H1 (cell line): ENCODE measurements around the gene TPH2. TPM values are rescaled to one million over a fixed set of nuclear protein-coding genes. Genes with fewer than 3 reads are reported as not detected.

Source experiments
- CTCF ChIA-PET: fragments of 300-600 bp; sonication (Branson Sonifier 250); formaldehyde crosslinking; loops from one replicate; lab custom pipeline; 2021; ENCODE audit not compliant: partially characterized antibody; lab: Charles Lee
- POLR2A ChIA-PET: fragments of 300-600 bp; sonication (Branson Sonifier 250); formaldehyde crosslinking; loops from one replicate; lab custom pipeline; 2021; ENCODE audit warnings: inconsistent platforms; ENCODE audit not compliant: partially characterized antibody; lab: Charles Lee
- DNase-seq, 2 experiments: peaks; one replicate each; pipeline versions ENCODE4 v3.0.0 to v3.0.0-alpha.2; 2010 to 2022; ENCODE audit warnings: low spot score in 2 of 2, low read depth in 1 of 2, mixed read lengths in 1 of 2
- FAIRE-seq: peaks from 2 replicates; lab custom pipeline; 2011; peaks lifted over from hg19 to GRCh38; lab: Jason Lieb, UNC
- H2AFZ ChIP-seq: 2 replicates; pipeline ENCODE4 v1.8.1; 2012; ENCODE audit warnings: low read length, inconsistent platforms
- H2AK5ac ChIP-seq: 2 replicates; pipeline ENCODE4 v1.6.1; 2013; ENCODE audit warnings: low read depth, low read length
- H2BK120ac ChIP-seq: replicated peaks from 2 replicates; pipeline ENCODE3; 2013; ENCODE audit warnings: low read depth, low read length, inconsistent platforms
- H2BK12ac ChIP-seq: 2 replicates; pipeline ENCODE4 v1.6.1; 2013; ENCODE audit warnings: low read depth, low read length
- H2BK15ac ChIP-seq: 2 replicates; pipeline ENCODE4 v1.6.1; 2013; ENCODE audit warnings: low read length
- H2BK20ac ChIP-seq: 2 replicates; pipeline ENCODE4 v1.6.1; 2013; ENCODE audit warnings: low read length
- H2BK5ac ChIP-seq: 2 replicates; pipeline ENCODE4 v1.6.1; 2013; ENCODE audit warnings: low read depth, low read length
- H3K14ac ChIP-seq: 2 replicates; pipeline ENCODE4 v1.6.1; 2013; ENCODE audit warnings: inconsistent platforms; ENCODE audit not compliant: insufficient read length
- H3K18ac ChIP-seq: 2 replicates; pipeline ENCODE4 v1.6.1; 2013; ENCODE audit warnings: low read length; ENCODE audit errors: extremely low read depth
- H3K23ac ChIP-seq: 2 replicates; pipeline ENCODE4 v1.6.1; 2013; ENCODE audit warnings: inconsistent platforms; ENCODE audit not compliant: insufficient read length
- H3K23me2 ChIP-seq: 2 replicates; pipeline ENCODE4 v1.6.1; 2013; ENCODE audit warnings: low read depth, low read length
- H3K27ac ChIP-seq: 2 replicates; pipeline ENCODE4 v1.6.1; 2011; ENCODE audit warnings: low read depth, low read length, inconsistent platforms
- H3K27me3 ChIP-seq, 4 experiments: replicated peaks in 1 of 4; 1 replicate in 1 of 4; 2 replicates in 3 of 4; pipeline versions ENCODE4 v1.6.1 to v1.8.1; 2011 to 2013; ENCODE audit warnings: low read length in 3 of 4, mild to moderate bottlenecking in 3 of 4, inconsistent platforms in 2 of 4, mixed read lengths in 2 of 4, moderate library complexity in 1 of 4; ENCODE audit not compliant: control insufficient read depth in 3 of 4, insufficient read depth in 3 of 4; ENCODE audit errors: extremely low read depth in 1 of 4
- H3K36me3 ChIP-seq, 4 experiments: 2 replicates each; pipeline versions ENCODE4 v1.6.1 to v1.8.1; 2011 to 2013; ENCODE audit warnings: mild to moderate bottlenecking in 4 of 4, low read length in 3 of 4, moderate library complexity in 2 of 4, control low read depth in 1 of 4, inconsistent platforms in 1 of 4; ENCODE audit not compliant: insufficient read depth in 4 of 4, control insufficient read depth in 2 of 4
- H3K4ac ChIP-seq: replicated peaks from 2 replicates; pipeline ENCODE3; 2013; ENCODE audit warnings: low read length, low read depth, mixed read lengths, inconsistent platforms; ENCODE audit not compliant: insufficient read length
- H3K4me1 ChIP-seq, 4 experiments: replicated peaks in 1 of 4; 1 replicate in 1 of 4; 2 replicates in 3 of 4; pipeline versions ENCODE4 v1.6.1 to v1.8.1; 2011 to 2013; ENCODE audit warnings: low read length in 3 of 4, inconsistent platforms in 2 of 4, mixed read lengths in 1 of 4; ENCODE audit not compliant: insufficient read depth in 4 of 4, control insufficient read depth in 3 of 4
- H3K4me2 ChIP-seq, 2 experiments: 2 replicates each; pipeline versions ENCODE4 v1.6.1 to v1.8.1; 2011 to 2013; ENCODE audit warnings: low read depth in 2 of 2, low read length in 2 of 2, control low read depth in 1 of 2, inconsistent platforms in 1 of 2, mild to moderate bottlenecking in 1 of 2; ENCODE audit not compliant: insufficient read depth in 1 of 2
- H3K4me3 ChIP-seq, 4 experiments: fragments of 200-600, 300-600 bp in 1 of 4; sonication (generic), shearing (Covaris generic), sonication (Bioruptor Twin) in 1 of 4; 2 replicates each; pipeline versions ENCODE4 v1.5.1 to v1.8.1; 2011 to 2016; ENCODE audit warnings: low read length in 4 of 4, low read depth in 3 of 4, control low read depth in 2 of 4, inconsistent platforms in 2 of 4, mild to moderate bottlenecking in 2 of 4, mixed read lengths in 1 of 4, moderate library complexity in 1 of 4; ENCODE audit not compliant: insufficient read depth in 2 of 4; ENCODE audit errors: extremely low read depth in 1 of 4
- H3K56ac ChIP-seq: replicated peaks from 2 replicates; pipeline ENCODE3; 2013; ENCODE audit warnings: low read depth, mild to moderate bottlenecking, mixed read lengths, low read length, inconsistent platforms; ENCODE audit not compliant: insufficient read length
- H3K79me1 ChIP-seq: 2 replicates; pipeline ENCODE4 v1.6.1; 2013; ENCODE audit warnings: low read depth, low read length, control low read depth
- H3K79me2 ChIP-seq, 2 experiments: 2 replicates each; pipeline versions ENCODE4 v1.6.1 to v1.8.1; 2012 to 2013; ENCODE audit warnings: low read length in 2 of 2, mild to moderate bottlenecking in 2 of 2, inconsistent platforms in 1 of 2; ENCODE audit not compliant: insufficient read depth in 2 of 2, control insufficient read depth in 1 of 2
- H3K9ac ChIP-seq, 4 experiments: replicated peaks in 1 of 4; 1 replicate in 1 of 4; 2 replicates in 3 of 4; pipeline versions ENCODE4 v1.6.1 to v1.8.1; 2011 to 2013; ENCODE audit warnings: low read depth in 3 of 4, low read length in 3 of 4, control low read depth in 2 of 4, mild to moderate bottlenecking in 2 of 4, moderate library complexity in 2 of 4, inconsistent platforms in 1 of 4; ENCODE audit errors: extremely low read depth in 1 of 4
- H3K9me3 ChIP-seq, 2 experiments: 2 replicates each; pipeline versions ENCODE4 v1.6.1 to v1.8.1; 2012 to 2013; ENCODE audit warnings: mild to moderate bottlenecking in 2 of 2, moderate library complexity in 2 of 2, control low read depth in 1 of 2, inconsistent platforms in 1 of 2, low read depth in 1 of 2, low read length in 1 of 2, mixed read lengths in 1 of 2; ENCODE audit not compliant: insufficient read depth in 2 of 2
- H4K20me1 ChIP-seq, 2 experiments: replicated peaks in 1 of 2; 2 replicates each; pipeline versions ENCODE3 to v1.8.1; 2011 to 2013; ENCODE audit warnings: inconsistent platforms in 2 of 2, low read length in 2 of 2, mild to moderate bottlenecking in 1 of 2; ENCODE audit not compliant: insufficient read depth in 2 of 2, control insufficient read depth in 1 of 2
- H4K5ac ChIP-seq: 2 replicates; pipeline ENCODE4 v1.6.1; 2013; ENCODE audit warnings: low read length, low read depth, mixed read lengths, inconsistent platforms; ENCODE audit not compliant: insufficient read length
- H4K8ac ChIP-seq: 2 replicates; pipeline ENCODE4 v1.8.0; 2013; ENCODE audit warnings: mild to moderate bottlenecking, moderate library complexity, low read length, inconsistent platforms; ENCODE audit not compliant: insufficient read depth; ENCODE audit errors: extremely low read depth
- H4K91ac ChIP-seq: replicated peaks from 2 replicates; pipeline ENCODE3; 2013; ENCODE audit warnings: low read length, mixed read lengths, inconsistent platforms; ENCODE audit not compliant: insufficient read length
- ASH2L ChIP-seq: fragments of 200-600, 300-600 bp; sonication (generic); IDR thresholded peaks from one replicate; pipeline ENCODE4 v1.7.1; 2017; ENCODE audit warnings: low read length
- CBX8 ChIP-seq: fragments of 300-800, 300-1000 bp; sonication (generic); IDR thresholded peaks from 2 replicates; pipeline ENCODE4 v1.7.1; 2016; ENCODE audit warnings: low read depth, low read length, borderline replicate concordance
- CHD1 ChIP-seq: IDR thresholded peaks from 2 replicates; pipeline ENCODE4 v1.6.1; 2012; ENCODE audit warnings: low read depth, low read length, improper control_type of control experiment
- CHD2 ChIP-seq: IDR thresholded peaks from 2 replicates; pipeline ENCODE4 v1.6.1; 2012; ENCODE audit warnings: low read length, improper control_type of control experiment
- CTBP2 ChIP-seq: IDR thresholded peaks from 2 replicates; pipeline ENCODE4 v1.7.0; 2011; ENCODE audit warnings: borderline replicate concordance, mild to moderate bottlenecking, moderate library complexity, mixed read lengths, low read length; ENCODE audit not compliant: insufficient read depth, insufficient read length
- EGR1 ChIP-seq: IDR thresholded peaks from 2 replicates; pipeline ENCODE4 v1.6.1; 2011; ENCODE audit warnings: low read depth, low read length, borderline replicate concordance
- FOSL1 ChIP-seq: IDR thresholded peaks from 2 replicates; pipeline ENCODE4 v1.6.1; 2011; ENCODE audit warnings: mild to moderate bottlenecking, low read depth, low read length, moderate library complexity; ENCODE audit not compliant: insufficient read depth
- POLR2A ChIP-seq, 2 experiments: IDR thresholded peaks; 1 replicate in 1 of 2; 2 replicates in 1 of 2; pipeline ENCODE4 v1.6.1; 2011; ENCODE audit warnings: low read depth in 2 of 2, low read length in 2 of 2, mild to moderate bottlenecking in 2 of 2; ENCODE audit errors: control extremely low read depth in 1 of 2
- SIX5 ChIP-seq: IDR thresholded peaks from 2 replicates; pipeline ENCODE4 v1.6.1; 2011; ENCODE audit warnings: mild to moderate bottlenecking, low read depth, low read length
- SUZ12 ChIP-seq: fragments of 200-600 bp; sonication (generic); IDR thresholded peaks from 2 replicates; pipeline ENCODE4 v1.6.1; 2012; ENCODE audit warnings: mild to moderate bottlenecking, inconsistent platforms, low read length, moderate library complexity, mixed read lengths
- TAF7 ChIP-seq: optimal IDR thresholded peaks from 2 replicates; pipeline ENCODE3; 2011; ENCODE audit warnings: low read depth, mild to moderate bottlenecking, inconsistent platforms, low read length, moderate library complexity, borderline replicate concordance
- TBP ChIP-seq: IDR thresholded peaks from 2 replicates; pipeline ENCODE4 v1.6.1; 2011; ENCODE audit warnings: low read depth, low read length, improper control_type of control experiment
- USF2 ChIP-seq: IDR thresholded peaks from 2 replicates; pipeline ENCODE4 v1.6.1; 2011; ENCODE audit warnings: low read length, improper control_type of control experiment
- YY1 ChIP-seq: IDR thresholded peaks from 2 replicates; pipeline ENCODE4 v1.6.1; 2011; ENCODE audit warnings: low read depth, mild to moderate bottlenecking, low read length
- ZNF274 ChIP-seq: IDR thresholded peaks from 2 replicates; pipeline ENCODE4 v1.7.0; 2012; ENCODE audit warnings: low read length, borderline replicate concordance; ENCODE audit errors: extremely low read depth
- WGBS, 2 experiments: shearing (Covaris generic) in 1 of 2; methylation state at CpG; one replicate each; pipeline versions ENCODE4 v1.1.6 to v1.1.7; 2013 to 2015; ENCODE audit warnings: low lambda C conversion rate in 2 of 2, mixed read lengths in 2 of 2, inconsistent platforms in 1 of 2, low coverage in 1 of 2, missing lambda C conversion rate in 1 of 2; ENCODE audit not compliant: insufficient replicate concordance in 2 of 2, insufficient coverage in 1 of 2, insufficient read length in 1 of 2; ENCODE audit errors: extremely low coverage in 1 of 2, missing lambda C conversion rate in 1 of 2; 5-methylcytosine and 5-hydroxymethylcytosine counted together
- polyA plus RNA-seq, 7 experiments: library from polyadenylated mRNA; depleted of rRNA in 3 of 7; stranded (reverse) in 5 of 7; unstranded in 2 of 7; fragments of >200 nt in 5 of 7; fragments of 200-250 nt in 2 of 7; gene quantifications; 1 replicate in 5 of 7; 2 replicates in 1 of 7; 4 replicates in 1 of 7; pipeline versions ENCODE4 v1.2.1 to v1.2.3, GENCODE V29; 2011 to 2013; ENCODE audit warnings: missing spikeins in 2 of 7, mixed read lengths in 2 of 7
- total RNA-seq: library from RNA; stranded (reverse); fragmentation: NEBNext Ultra II Directional; extraction: Animal tissue kit (Norgen Biotek cat#: 25700); gene quantifications from 2 replicates; pipeline ENCODE4 v1.2.1, GENCODE V29; 2021

TPH2 gene
- total and polyA plus RNA-seq, 2 of the 8 experiments (the other 6 are each of a cell fraction or from before 2014, with no cell fraction given): 0.57 to 1.1 TPM

GRCh38 chr12:72010356-72010755, 71.7 kb downstream of the TPH2 start:
- Histone ChIP-seq H3K27ac (no peak overlapping the region), H2BK15ac (no peak overlapping the region), H2AFZ (no peak overlapping the region), H4K8ac (no peak overlapping the region), H3K79me2 (no peaks in the 10 kb centered on the region), H3K9ac (no peak overlapping the region), H3K23me2 (no peaks in the 10 kb centered on the region), H3K4me2 (no peak overlapping the region), H3K27me3 (peaks cover 0 to 1% (median 0%) of the 10 kb centered on the region in 4 experiments; a peak in 1 of 7 replicates), H3K4me3 (no peak overlapping the region), H2BK120ac (no peak overlapping the region), H4K91ac (no peak overlapping the region), H3K18ac (no peak overlapping the region), H3K14ac (no peak overlapping the region), H2AK5ac (no peak overlapping the region), H3K79me1 (no peaks in the 10 kb centered on the region), H2BK20ac (no peak overlapping the region), H3K4me1 (no peaks in the 10 kb centered on the region), H3K36me3 (no peaks in the 10 kb centered on the region), H3K9me3 (no peaks in the 10 kb centered on the region), H3K23ac (no peak overlapping the region), H3K56ac (no peak overlapping the region), H2BK12ac (no peak overlapping the region), H2BK5ac (no peak overlapping the region), H4K5ac (no peak overlapping the region), H3K4ac (no peak overlapping the region), H4K20me1 (no peaks in the 10 kb centered on the region)
- no peak for DNase-seq
- no peak for FAIRE-seq
- ChIA-PET POLR2A (no interaction called here), CTCF (interaction anchor here (1.0 to 2.7 kb wide), 3 partner anchors 8 to 15 kb away, joined by 3 to 11 read pairs (median 9); no protein-coding TSS in a partner anchor)
- WGBS, 2 experiments: 71% methylated on average over 4 of the region's 4 CpGs; no CpG with 5 or more reads in 1 of the 2 experiments
- no peak for TF ChIP-seq CHD1
- TF ChIP-seq FOSL1: no peak
- no peak for TF ChIP-seq YY1
- TF ChIP-seq TBP: no peak
- no peak for TF ChIP-seq CTBP2
- no peak for TF ChIP-seq ASH2L
- no peak for TF ChIP-seq SUZ12
- TF ChIP-seq EGR1: no peak
- TF ChIP-seq ZNF274: no peak
- TF ChIP-seq SIX5: no peak
- TF ChIP-seq TAF7: no peak
- TF ChIP-seq CBX8: no peak
- TF ChIP-seq USF2: no peak
- TF ChIP-seq CHD2: no peak
- no peak for TF ChIP-seq POLR2A (IDR thresholded peaks at IDR 0.05; ENCODE audit: control extremely low read depth in 1 of 2, low read depth in 2 of 2, low read length in 2 of 2)
